NCI-H345 treated with DMSO at 0.1 percent for 48 hours (cell line): ENCODE results near the gene SIGLEC15.

ENCODE experiments used
- DNase-seq: peaks from one replicate; lab custom pipeline; 2025; ENCODE audit not compliant: unreplicated experiment; lab: John Stamatoyannopoulos, UW

SIGLEC15 gene

DNA sequence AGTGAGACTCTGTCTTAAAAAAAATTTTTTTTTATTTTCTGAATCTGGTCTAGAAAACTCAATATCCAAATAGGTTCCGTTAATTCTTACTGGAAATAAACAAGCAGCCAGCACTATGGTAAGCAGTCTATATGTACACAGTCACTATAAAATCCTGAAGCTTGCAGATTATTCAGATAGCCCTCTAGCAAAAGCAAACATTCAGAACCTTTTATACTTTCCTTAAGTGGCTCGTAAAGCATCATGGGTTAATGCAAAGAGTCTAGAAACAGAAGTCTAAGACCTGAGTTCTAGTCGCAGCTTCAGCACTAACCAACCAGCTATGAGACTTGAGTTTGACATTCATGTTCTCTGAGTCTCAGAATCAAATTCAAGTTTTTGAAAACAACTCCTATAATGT is 51.9 kb downstream of the SIGLEC15 start:
- DNase-seq, result no peak

DNA sequence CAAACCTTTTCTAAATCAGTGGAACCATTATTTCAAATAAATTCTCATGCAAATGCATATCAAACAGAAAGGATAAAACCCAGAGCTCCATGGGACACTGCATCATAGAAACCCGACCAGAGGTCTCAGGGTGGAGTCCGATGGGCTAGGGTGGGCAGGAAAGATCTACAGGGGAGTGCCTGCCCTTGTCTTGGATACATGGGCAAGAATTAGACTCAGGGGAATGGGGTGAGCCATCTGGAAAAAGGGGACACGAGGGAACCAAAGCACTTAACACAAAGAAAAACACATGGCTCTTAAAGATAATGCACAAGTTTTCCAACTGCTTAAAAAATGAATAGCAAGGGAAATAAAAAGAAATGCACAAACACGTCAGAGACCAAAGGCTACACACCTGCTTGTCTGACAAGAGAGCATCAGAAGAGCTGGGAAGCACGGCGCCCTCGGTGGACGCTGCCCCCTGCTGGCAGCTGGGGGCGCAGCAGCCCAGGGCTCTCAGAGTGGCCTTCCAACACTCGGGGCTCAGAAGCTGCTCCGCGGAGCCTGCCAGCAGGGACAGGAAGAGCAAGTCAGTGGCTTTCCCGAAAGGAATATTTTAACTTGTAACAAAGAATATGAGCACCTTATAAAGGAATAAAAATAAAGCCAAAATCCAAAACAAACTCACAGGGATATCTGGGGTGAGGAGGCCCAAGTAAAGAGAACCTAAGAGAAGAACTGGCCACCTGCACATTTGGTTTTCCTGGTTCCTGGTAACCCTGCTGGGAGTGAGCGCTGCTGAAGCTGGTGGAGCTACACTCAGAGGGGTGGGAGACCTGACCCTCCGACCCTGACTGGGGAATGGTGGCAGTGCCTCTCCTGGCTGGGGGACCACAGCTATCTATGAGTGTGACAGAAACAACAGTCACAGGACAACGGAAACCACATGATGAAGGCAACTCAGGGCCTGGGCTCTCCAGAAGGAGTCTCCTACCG is 54.5 kb downstream of the SIGLEC15 start:
- peak; percentile 15 for DNase-seq

DNA sequence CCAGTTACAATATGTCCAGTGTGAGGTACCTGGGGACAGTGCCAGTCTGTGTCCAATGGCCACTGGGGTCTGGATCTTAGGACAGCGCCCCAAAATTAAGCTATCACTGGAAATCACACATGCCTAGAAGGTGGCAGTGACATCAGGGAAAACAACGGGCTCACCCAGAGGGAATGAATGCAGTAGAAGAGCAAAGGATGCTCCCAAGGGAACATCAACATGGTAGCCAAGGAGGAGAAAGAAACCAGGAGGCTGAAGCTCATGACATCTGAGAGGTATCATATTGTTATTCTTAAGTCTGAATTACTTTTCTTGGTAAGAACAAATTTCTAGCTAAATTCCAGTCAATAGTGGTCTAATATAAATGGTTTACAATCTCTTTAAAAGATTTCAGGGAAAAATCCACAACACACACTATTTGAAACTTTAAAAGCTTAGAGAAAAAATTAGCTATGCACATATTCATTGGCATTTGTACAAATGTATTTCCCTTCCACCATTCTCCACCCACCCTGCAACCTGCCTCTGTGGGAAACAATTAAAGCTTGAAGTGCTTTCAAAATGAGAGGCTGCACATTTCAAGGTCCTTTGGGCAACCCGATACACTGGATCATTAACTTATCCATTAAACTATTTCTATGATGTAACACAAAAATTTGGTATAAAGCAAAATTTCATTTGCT is 55.5 kb downstream of the SIGLEC15 start:
- no peak for DNase-seq

DNA sequence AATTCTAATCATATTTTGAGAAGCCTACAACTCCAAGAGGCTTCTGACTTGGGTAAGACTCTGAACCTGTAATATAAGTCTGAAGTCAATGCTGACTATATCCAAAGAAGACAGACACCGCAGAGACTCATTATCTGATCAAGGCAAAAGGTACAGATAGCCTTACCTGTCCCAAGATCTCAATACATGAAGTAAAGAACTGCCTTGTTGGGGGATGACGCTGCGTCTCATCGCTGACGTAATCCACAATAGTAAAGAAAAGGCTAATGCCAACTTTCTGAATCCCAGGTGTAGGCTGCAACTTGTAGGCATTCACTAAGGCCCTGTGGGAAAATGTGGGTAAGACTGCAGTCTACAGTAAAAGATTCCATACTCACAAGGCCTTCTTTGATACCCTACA is 62.1 kb downstream of the SIGLEC15 start:
- no peak for DNase-seq

DNA sequence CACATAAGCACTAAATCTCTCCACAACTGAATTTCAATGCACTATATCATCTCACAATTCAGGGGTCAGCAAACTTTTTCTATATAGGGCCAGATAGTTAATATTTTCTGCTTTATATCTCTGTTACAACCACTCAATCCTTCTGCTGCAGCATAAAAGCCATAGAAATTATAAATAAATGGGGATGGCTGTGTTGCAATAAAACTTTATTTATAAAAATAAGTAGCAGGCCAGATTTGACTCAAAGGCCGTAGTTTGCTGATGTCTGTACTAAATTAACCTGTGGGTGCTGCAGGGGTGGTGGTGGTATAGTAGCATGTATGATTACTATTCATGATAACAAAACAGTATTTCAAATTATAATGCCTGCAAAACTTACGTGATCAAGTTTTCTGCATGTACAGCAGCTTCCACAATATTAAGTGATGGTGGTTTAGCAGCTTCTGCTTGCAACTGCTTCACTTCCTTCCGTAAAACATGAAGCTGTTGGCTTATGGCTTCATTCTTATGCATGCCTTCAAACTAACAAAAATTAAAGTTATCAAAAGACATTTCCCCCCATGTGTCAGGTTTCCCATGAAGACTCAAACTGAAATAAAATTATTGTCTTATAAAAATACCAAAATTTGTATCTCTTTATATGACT is 64.1 kb downstream of the SIGLEC15 start:
- DNase-seq, result no peak

DNA sequence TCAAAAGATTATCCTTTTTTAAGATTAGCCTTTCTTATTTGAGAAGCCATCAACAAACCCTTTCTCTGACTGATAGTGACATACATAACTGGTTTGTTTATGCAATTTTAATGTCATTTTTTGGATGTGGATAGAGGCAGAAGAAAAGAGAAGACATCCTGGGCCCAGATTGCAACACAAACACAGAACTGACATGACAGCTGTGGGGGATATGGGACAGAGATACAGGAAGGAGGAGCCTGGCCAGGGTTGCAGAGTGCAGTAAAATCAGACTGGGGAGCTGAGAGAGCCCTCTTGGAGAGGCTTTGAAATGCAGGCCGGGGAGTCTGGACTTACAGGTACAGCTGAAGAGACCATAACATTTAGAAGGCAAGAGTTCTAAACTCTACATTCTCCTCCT is 65.1 kb downstream of the SIGLEC15 start:
- DNase-seq, result no peak

DNA sequence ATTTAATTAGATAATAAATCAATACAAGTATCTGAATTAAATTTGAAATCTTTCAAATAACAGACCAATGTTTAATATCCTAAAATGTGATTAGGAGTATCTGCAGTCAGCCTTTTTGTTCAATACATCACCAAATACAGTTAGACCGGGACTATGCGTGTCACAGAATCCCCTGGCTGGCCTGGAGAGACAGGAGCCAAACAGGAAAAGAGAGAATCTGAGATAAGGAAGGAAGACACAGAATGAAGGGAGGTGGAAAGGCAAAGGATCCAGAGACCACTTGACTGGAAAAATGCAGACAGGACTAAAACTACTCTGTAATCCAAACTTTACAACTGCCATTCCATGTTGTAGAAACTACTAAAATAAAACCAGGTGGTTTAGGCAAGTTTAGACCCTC is 66.3 kb downstream of the SIGLEC15 start:
- no peak for DNase-seq
